Common myeloid progenitor, CD34-positive (primary cell): ENCODE data around the gene CCDC85C.

Experiments used
- CTCF ChIA-PET: fragments of 350-600 bp; sonication (Branson Sonifier 250); formaldehyde crosslinking; loops from one replicate; lab custom pipeline; 2021; ENCODE audit warnings: antibody characterized with exemption; lab: Charles Lee
- POLR2A ChIA-PET: fragments of 350-600 bp; sonication (Branson Sonifier 250); formaldehyde crosslinking; loops from one replicate; lab custom pipeline; 2021; ENCODE audit warnings: antibody characterized with exemption; lab: Charles Lee
- DNase-seq, 3 donors: peaks; one replicate each; pipeline versions ENCODE4 v3.0.0 to v3.0.0-alpha.2; 2013
- H3K27ac ChIP-seq, 2 experiments: 1 replicate in 1 of 2; 2 replicates in 1 of 2; pipeline ENCODE4 v1.7.0; 2013; ENCODE audit warnings: inconsistent platforms in 2 of 2, low read length in 2 of 2, mild to moderate bottlenecking in 2 of 2, low read depth in 1 of 2, moderate library complexity in 1 of 2; ENCODE audit not compliant: severe bottlenecking in 2 of 2, insufficient read depth in 1 of 2, poor library complexity in 1 of 2
- H3K27me3 ChIP-seq, 5 experiments: replicated peaks in 2 of 5; 1 replicate in 3 of 5; 2 replicates in 2 of 5; pipeline versions ENCODE4 v1.6.1 to v1.7.0; 2013; ENCODE audit warnings: low read length in 4 of 5, mild to moderate bottlenecking in 2 of 5, moderate library complexity in 2 of 5, inconsistent platforms in 1 of 5; ENCODE audit not compliant: insufficient read depth in 5 of 5, control insufficient read depth in 4 of 5
- H3K36me3 ChIP-seq, 4 experiments: 1 replicate in 2 of 4; 2 replicates in 2 of 4; pipeline versions ENCODE4 v1.6.1 to v1.7.0; 2013; ENCODE audit warnings: low read length in 3 of 4, control low read depth in 1 of 4, mild to moderate bottlenecking in 1 of 4; ENCODE audit not compliant: control insufficient read depth in 4 of 4, insufficient read depth in 4 of 4
- H3K4me1 ChIP-seq, 4 experiments: 1 replicate in 3 of 4; 2 replicates in 1 of 4; pipeline versions ENCODE4 v1.6.1 to v1.7.1; 2013; ENCODE audit warnings: low read length in 3 of 4, mild to moderate bottlenecking in 3 of 4, control low read depth in 1 of 4, inconsistent platforms in 1 of 4, moderate library complexity in 1 of 4; ENCODE audit not compliant: control insufficient read depth in 4 of 4, insufficient read depth in 4 of 4; ENCODE audit errors: control extremely low read depth in 1 of 4
- H3K4me3 ChIP-seq, 7 experiments: 1 replicate in 4 of 7; 2 replicates in 3 of 7; pipeline versions ENCODE4 v1.5.1 to v1.7.0; 2013; ENCODE audit warnings: mild to moderate bottlenecking in 7 of 7, low read length in 6 of 7, moderate library complexity in 6 of 7, inconsistent platforms in 2 of 7, low read depth in 2 of 7, control low read depth in 1 of 7; ENCODE audit not compliant: insufficient read depth in 4 of 7, control insufficient read depth in 1 of 7; ENCODE audit errors: extremely low read depth in 1 of 7
- H3K9me3 ChIP-seq, 5 experiments: 1 replicate in 4 of 5; 2 replicates in 1 of 5; pipeline versions ENCODE4 v1.6.1 to v1.7.1; 2013; ENCODE audit warnings: low read length in 4 of 5, mild to moderate bottlenecking in 2 of 5, inconsistent platforms in 1 of 5, low read depth in 1 of 5, moderate library complexity in 1 of 5; ENCODE audit not compliant: control insufficient read depth in 4 of 5, insufficient read depth in 2 of 5; ENCODE audit errors: control extremely low read depth in 1 of 5
- whole genome bisulfite sequencing: methylation state at CpG from one replicate; pipeline ENCODE4 v1.1.5; 2013; ENCODE audit not compliant: insufficient coverage; 5-methylcytosine and 5-hydroxymethylcytosine counted together

CCDC85C gene

GRCh38 chr14:99508896-99509629, 94.9 kb downstream of the CCDC85C start:
- Histone ChIP-seq H3K4me1 (no peaks in the 10 kb centered on the region), H3K9me3 (no peaks in the 10 kb centered on the region), H3K36me3 (peaks cover 13 to 83% (median 69%) of the 10 kb centered on the region in 4 experiments), H3K4me3 (no peak overlapping the region), H3K27me3 (no peaks in the 10 kb centered on the region), H3K27ac (no peak overlapping the region)
- DNase-seq = no peak
- WGBS = 93% methylated on average over 21 of the region's 23 CpGs
- CTCF ChIA-PET = no interaction called here
- POLR2A ChIA-PET = no interaction called here

- ChIA-PET POLR2A (no interaction called here), CTCF (interaction anchor here (0.7 kb wide), 1 partner anchor 10 kb away, joined by 3 read pairs; no protein-coding TSS in a partner anchor)
- H3K4me1 ChIP-seq = no peaks in the 10 kb centered on the region
- 98% methylated on average over 10 of the region's 13 CpGs for WGBS
- no peak overlapping the region for H3K27ac ChIP-seq
- no peaks in the 10 kb centered on the region for H3K27me3 ChIP-seq
- H3K36me3 ChIP-seq = peaks cover 13 to 91% (median 72%) of the 10 kb centered on the region in 4 experiments
- DNase-seq = no peak
- H3K9me3 ChIP-seq = no peaks in the 10 kb centered on the region
- no peak overlapping the region for H3K4me3 ChIP-seq
Measured at GRCh38 chr14:99507860-99508640, 96.0 kb downstream of the CCDC85C start.

DNA sequence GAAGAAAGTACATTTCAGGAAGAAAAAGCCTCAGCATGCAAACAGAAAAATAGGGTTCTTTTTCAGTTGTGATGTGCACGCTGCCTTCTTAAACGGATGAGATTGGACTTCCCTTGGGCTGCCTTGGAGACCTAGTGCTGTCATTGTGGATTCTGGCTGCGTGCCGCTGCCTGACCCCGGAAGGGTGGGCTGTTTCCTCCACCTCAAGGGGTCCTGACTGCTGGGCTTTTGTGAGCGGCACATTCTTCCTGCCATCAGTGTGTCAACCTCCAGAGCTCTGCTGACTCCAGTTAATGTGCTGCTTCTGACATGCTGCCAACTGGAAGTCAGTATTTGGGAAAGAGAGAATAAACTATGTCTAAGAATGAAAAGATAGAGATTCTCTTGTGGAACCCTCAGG, 97.7 kb downstream of the CCDC85C start:
- no peak for DNase-seq
- 99% methylated on average over 5 of the region's 6 CpGs for WGBS
- no peaks in the 10 kb centered on the region for H3K9me3 ChIP-seq
- H3K36me3 ChIP-seq = peaks cover 24 to 96% (median 74%) of the 10 kb centered on the region in 4 experiments
- H3K4me3 ChIP-seq = no peak overlapping the region
- H3K4me1 ChIP-seq = no peaks in the 10 kb centered on the region
- no peak overlapping the region for H3K27ac ChIP-seq
- POLR2A ChIA-PET = no interaction called here
- CTCF ChIA-PET = no interaction called here
- no peaks in the 10 kb centered on the region for H3K27me3 ChIP-seq

GRCh38 chr14:99505089-99505488, 98.9 kb downstream of the CCDC85C start:
- Histone ChIP-seq H3K4me3 (no peak overlapping the region), H3K36me3 (peaks cover 23 to 96% (median 79%) of the 10 kb centered on the region in 4 experiments), H3K27ac (no peak overlapping the region), H3K27me3 (no peaks in the 10 kb centered on the region), H3K9me3 (no peaks in the 10 kb centered on the region), H3K4me1 (no peaks in the 10 kb centered on the region)
- WGBS = 93% methylated on average over 4 of the region's 5 CpGs
- ChIA-PET CTCF (interaction anchor here (1.8 kb wide), 1 partner anchor 10 kb away, joined by 6 read pairs; no protein-coding TSS in a partner anchor), POLR2A (no interaction called here)
- no peak for DNase-seq

DNA sequence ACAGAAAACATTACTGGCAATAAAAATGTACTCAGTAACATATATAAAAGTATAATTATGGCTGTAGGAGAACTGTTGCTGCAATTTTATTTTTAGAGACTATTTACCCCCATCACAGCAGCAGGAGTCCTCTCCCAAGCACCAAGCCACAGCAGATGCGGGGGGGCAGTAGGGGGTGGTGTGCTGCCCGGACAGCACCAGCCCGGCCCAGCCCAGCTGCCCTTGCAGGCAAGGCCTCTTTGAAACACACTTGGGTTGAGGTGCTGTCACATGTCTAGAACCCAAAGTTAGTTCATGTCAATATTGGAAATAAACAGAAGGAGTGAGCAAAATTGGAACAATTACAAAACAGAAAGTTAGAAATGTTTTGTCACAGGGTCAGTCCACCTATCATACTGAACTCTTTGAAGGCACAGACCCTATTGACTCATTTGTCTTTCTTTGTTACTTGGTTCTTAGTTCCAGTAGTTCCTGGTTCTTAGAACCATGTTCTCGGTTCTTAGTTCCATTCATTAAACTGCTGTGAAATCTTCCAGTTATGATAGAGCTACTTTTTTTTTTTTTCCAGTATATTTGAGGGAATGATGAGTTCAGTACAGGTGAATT, 100.1 kb downstream of the CCDC85C start:
- H3K9me3 ChIP-seq = no peaks in the 10 kb centered on the region
- no peaks in the 10 kb centered on the region for H3K27me3 ChIP-seq
- ChIA-PET POLR2A (no interaction called here), CTCF (interaction anchor here (1.8 kb wide), 1 partner anchor 9 kb away, joined by 6 read pairs; no protein-coding TSS in a partner anchor)
- H3K4me1 ChIP-seq = no peaks in the 10 kb centered on the region
- H3K36me3 ChIP-seq = peaks cover 23 to 88% (median 73%) of the 10 kb centered on the region in 4 experiments
- no peak for DNase-seq
- WGBS = 100% methylated on average over 2 of the region's 4 CpGs
- H3K4me3 ChIP-seq = no peak overlapping the region
- H3K27ac ChIP-seq = no peak overlapping the region

- WGBS = 99% methylated on average over 14 of the region's 14 CpGs
- Histone ChIP-seq H3K9me3 (no peaks in the 10 kb centered on the region), H3K27me3 (no peaks in the 10 kb centered on the region), H3K27ac (no peak overlapping the region), H3K4me3 (no peak overlapping the region), H3K4me1 (no peaks in the 10 kb centered on the region), H3K36me3 (peaks cover 18 to 87% (median 68%) of the 10 kb centered on the region in 4 experiments)
- DNase-seq = no peak
- CTCF ChIA-PET = no interaction called here
- POLR2A ChIA-PET = no interaction called here
Measured at GRCh38 chr14:99502989-99503421, 101.0 kb downstream of the CCDC85C start.
